Measurements from ENCODE around the gene SLC35A4.

GRCh38 chr5:140540227-140540626 lies 24.4 kb upstream of the SLC35A4 start:
- TF ChIP-seq CTCF (IDR thresholded peaks at IDR 0.05) (no peak), POLR2A (IDR thresholded peaks at IDR 0.05) (no peak)

All from testis (tissue), 2 donors.